Naive B cell (primary cell): ENCODE results near the gene FAM118B. TPM values are rescaled to one million over a fixed set of nuclear protein-coding genes. Genes with fewer than 3 reads are reported as not detected.
A peak's percentile ranks its signal among the peaks of the same experiment; 100 is the strongest.
"Not testable (repeated sequence)": the region's sequence is repeated elsewhere in the genome, so short reads cannot be mapped to it uniquely, and the experiment has no call there.

Source experiments
- ATAC-seq, 2 donors: fragments of 150-1000 bp; cut with Tn5 transposase; 2 replicates each; pipeline ENCODE4 v1.10.0; 2021; ENCODE audit warnings: low read depth in 2 of 2, mild to moderate bottlenecking in 2 of 2, moderate library complexity in 2 of 2
- DNase-seq: peaks from one replicate; pipeline ENCODE4 v3.0.0; 2022
- H3K27ac Mint-ChIP-seq, 6 donors: one replicate each; pipeline ENCODE4 v1.8.0; 2020 to 2022; ENCODE audit warnings: mild to moderate bottlenecking in 6 of 6, mixed read lengths in 6 of 6, moderate library complexity in 5 of 6, inconsistent platforms in 2 of 6
- H3K27me3 Mint-ChIP-seq, 3 donors: one replicate each; pipeline ENCODE4 v1.8.0; 2021 to 2022; ENCODE audit warnings: mixed read lengths in 3 of 3, mild to moderate bottlenecking in 1 of 3
- H3K36me3 Mint-ChIP-seq, 2 donors: one replicate each; pipeline ENCODE4 v1.8.0; 2020 to 2022; ENCODE audit warnings: mixed read lengths in 2 of 2, inconsistent platforms in 1 of 2, mild to moderate bottlenecking in 1 of 2
- H3K4me1 Mint-ChIP-seq, 3 donors: one replicate each; pipeline ENCODE4 v1.8.0; 2020 to 2022; ENCODE audit warnings: mixed read lengths in 3 of 3, inconsistent platforms in 1 of 3, mild to moderate bottlenecking in 1 of 3, moderate library complexity in 1 of 3
- H3K4me3 Mint-ChIP-seq, 8 donors: one replicate each; pipeline ENCODE4 v1.8.0; 2020 to 2022; ENCODE audit warnings: mild to moderate bottlenecking in 8 of 8, mixed read lengths in 8 of 8, moderate library complexity in 8 of 8, inconsistent platforms in 2 of 8
- H3K9me3 Mint-ChIP-seq, 7 donors: one replicate each; pipeline ENCODE4 v1.8.0; 2020 to 2022; ENCODE audit warnings: mixed read lengths in 7 of 7, mild to moderate bottlenecking in 5 of 7, inconsistent platforms in 2 of 7, moderate library complexity in 1 of 7
- polyA plus RNA-seq, 6 donors: library from polyadenylated mRNA; unstranded; fragments of 300-500 nt; fragmentation: Illumina TruSeq; gene quantifications; one replicate each; pipeline ENCODE4 v1.2.3, GENCODE V29; 2021; ENCODE audit warnings: low read depth in 6 of 6

FAM118B gene
- polyA plus RNA-seq, 6 donors from 2014 or later: 9.7 to 15.2 (median 11.8) TPM

DNA sequence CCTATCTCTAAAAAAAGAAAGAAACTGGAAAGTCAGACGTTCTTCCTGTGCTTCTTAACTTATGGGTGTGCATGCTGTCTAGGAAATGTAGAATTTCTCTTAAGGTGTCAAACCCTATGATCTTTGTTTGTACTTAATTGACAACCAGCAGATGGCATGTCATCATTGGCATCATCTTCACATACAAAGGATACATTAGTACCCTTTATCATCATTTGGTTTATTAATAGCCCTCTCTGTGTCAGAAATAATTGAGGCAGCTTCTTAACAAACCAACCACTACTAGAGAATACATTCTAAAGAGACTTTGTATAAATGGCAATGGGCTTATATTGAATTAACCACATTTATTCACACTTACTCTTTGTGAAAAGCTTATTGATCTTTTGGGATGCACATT is 43.2 kb downstream of the FAM118B start:
- no peak for DNase-seq
- H3K27ac Mint-ChIP-seq: no peak overlapping the region
- H3K4me3 Mint-ChIP-seq: no peak overlapping the region
- H3K36me3 Mint-ChIP-seq: peaks cover 8 to 9% of the 10 kb centered on the region in 2 donors
- H3K9me3 Mint-ChIP-seq: no peaks in the 10 kb centered on the region
- no peaks in the 10 kb centered on the region for H3K27me3 Mint-ChIP-seq
- H3K4me1 Mint-ChIP-seq: no peaks in the 10 kb centered on the region
- ATAC-seq: no peak

DNA sequence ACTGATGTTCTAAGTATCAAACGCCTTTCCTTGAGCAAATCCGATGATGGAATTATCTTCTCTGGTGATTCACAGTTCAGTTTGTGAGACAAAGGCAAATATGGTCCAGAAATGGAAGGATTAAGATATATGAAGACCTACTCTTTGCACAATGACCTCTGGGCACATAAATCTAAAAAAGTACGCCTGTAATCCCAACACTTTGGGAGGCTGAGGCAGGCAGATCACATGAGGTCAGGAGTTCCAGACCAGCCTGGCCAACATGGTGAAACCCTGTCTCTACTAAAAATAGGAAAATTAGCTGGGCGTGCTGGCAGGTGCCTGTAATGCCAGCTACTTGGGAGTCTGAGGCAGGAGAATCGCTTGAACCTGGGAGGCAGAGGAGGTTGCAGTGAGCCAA is 43.9 kb downstream of the FAM118B start:
- not testable (repeated sequence) for H3K4me1 Mint-ChIP-seq, ATAC-seq, H3K9me3 Mint-ChIP-seq, H3K4me3 Mint-ChIP-seq, H3K36me3 Mint-ChIP-seq, H3K27me3 Mint-ChIP-seq, DNase-seq
- H3K27ac Mint-ChIP-seq: peak overlapping the region in 1 of 6 donors; percentile 15

DNA sequence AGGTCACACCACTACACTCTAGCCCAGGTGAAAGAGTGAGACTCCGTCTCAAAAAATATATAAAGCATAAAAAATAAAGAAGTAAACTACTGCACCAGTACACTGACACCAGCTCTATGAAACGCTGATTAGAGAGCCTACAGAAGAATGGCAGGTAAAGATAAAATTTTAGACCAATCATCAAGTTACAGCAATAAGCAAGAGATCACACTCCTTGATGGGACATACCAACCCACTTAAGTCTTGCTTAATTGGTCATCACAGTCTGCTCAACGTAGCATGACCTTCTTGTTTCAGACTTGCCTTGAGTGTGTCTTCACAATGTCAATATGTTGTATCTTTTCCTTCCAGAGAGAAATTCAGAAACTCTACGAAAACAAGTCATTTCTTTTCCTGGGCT is 44.6 kb downstream of the FAM118B start:
- Mint-ChIP-seq H3K4me1 (no peaks in the 10 kb centered on the region), H3K9me3 (no peaks in the 10 kb centered on the region), H3K4me3 (no peak overlapping the region), H3K27ac (no peak overlapping the region), H3K27me3 (no peaks in the 10 kb centered on the region), H3K36me3 (peaks cover 8 to 9% of the 10 kb centered on the region in 2 donors)
- no peak for DNase-seq
- ATAC-seq: no peak

DNA sequence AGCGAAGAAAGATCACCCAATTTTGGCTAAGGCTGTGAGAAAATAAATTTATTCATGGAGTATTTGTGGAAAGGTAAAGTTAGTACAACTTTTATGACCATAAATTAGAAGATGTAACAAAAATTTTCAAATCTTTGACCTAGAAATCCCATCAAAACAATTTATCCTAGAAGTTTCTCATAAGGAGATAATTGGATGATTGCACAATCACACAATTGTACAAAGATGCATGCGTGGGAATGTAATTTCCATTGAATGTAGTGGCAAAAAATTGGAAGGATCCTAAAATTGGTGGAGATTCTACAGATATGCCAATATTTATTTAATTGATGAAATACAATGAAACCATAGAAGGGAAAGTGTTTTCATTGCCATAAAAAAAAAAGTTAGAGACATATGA is 45.6 kb downstream of the FAM118B start:
- ATAC-seq (no peak), DNase-seq (no peak)
- peaks cover 8 to 9% of the 10 kb centered on the region in 2 donors for H3K36me3 Mint-ChIP-seq
- no peaks in the 10 kb centered on the region for H3K4me1 Mint-ChIP-seq
- peak overlapping the region in 1 of 6 donors; percentile 29 for H3K27ac Mint-ChIP-seq
- no peak overlapping the region for H3K4me3 Mint-ChIP-seq
- H3K27me3 Mint-ChIP-seq: no peaks in the 10 kb centered on the region
- no peaks in the 10 kb centered on the region for H3K9me3 Mint-ChIP-seq

DNA sequence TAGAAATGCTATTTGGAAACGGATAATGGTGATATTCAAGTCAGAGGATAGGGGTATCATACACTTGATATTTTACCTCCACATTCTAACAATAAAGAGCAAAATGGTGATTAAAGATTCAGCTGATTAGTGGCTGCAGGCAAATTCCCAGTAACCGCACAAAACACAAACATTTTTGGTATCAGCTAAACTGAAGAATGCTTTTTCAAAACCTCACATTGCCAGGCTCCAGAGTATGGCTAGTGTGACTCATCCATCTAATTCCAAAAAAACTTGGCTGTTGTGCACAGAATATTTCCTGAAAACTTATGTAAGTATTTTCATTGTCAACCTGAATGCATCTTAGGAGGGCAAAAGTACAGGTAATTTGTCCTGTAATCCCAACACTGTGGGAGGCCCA is 46.2 kb downstream of the FAM118B start:
- no peaks in the 10 kb centered on the region for H3K9me3 Mint-ChIP-seq
- H3K36me3 Mint-ChIP-seq: peaks cover 9 to 10% of the 10 kb centered on the region in 2 donors
- peak overlapping the region in 2 of 6 donors; percentile 63 to 81 for H3K27ac Mint-ChIP-seq

DNA sequence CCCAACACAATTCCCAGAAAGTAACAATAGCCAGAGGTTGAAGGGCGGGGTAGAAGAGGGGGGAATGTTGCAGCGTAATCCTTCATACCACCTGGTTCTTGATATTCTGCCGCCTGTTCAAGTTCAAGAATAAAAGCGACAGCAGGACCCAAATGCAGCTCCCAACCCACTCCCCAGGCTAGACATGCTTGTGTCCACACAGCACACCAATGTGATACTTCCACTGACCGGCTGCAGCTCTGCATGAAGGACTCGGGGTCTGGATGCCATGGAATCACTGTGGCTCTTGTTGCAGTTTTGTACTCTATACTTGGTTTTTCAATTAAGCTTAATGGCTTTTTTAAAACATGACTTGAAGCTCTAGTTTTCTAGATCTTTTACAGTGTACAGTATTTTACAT is 50.6 kb downstream of the FAM118B start:
- Mint-ChIP-seq H3K27me3 (no peaks in the 10 kb centered on the region), H3K36me3 (peaks cover 16 to 27% of the 10 kb centered on the region in 2 donors), H3K4me1 (peaks cover 4 to 12% (median 12%) of the 10 kb centered on the region in 3 donors), H3K4me3 (no peak overlapping the region), H3K27ac (peak overlapping the region in 2 of 6 donors; percentile 7 to 42), H3K9me3 (no peaks in the 10 kb centered on the region)
- ATAC-seq (no peak), DNase-seq (no peak)

More for the DNA sequence above, 46.2 kb downstream of the FAM118B start:
- no peak for ATAC-seq
- no peaks in the 10 kb centered on the region for H3K4me1 Mint-ChIP-seq
- H3K4me3 Mint-ChIP-seq: no peak overlapping the region
- no peak for DNase-seq
- no peaks in the 10 kb centered on the region for H3K27me3 Mint-ChIP-seq

DNA sequence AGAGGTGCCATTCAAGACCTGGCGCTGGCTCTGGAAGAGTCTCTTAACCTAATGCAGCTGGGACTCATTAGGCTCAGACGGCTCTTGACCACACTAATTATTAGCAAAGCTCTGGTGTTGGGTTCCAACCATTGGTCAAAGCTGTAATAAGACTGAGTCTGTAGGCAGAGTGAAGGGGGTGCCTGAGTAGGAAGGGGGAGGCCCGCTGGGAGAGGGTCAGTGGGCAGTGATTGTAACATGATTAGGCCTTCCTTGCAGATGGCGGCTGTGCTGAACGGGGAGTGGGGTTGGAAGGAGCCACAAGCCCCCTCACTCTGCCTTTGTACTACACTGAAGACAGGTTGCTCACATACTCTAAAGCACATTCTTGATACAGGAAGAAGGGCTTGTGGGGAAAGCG is 51.9 kb downstream of the FAM118B start:
- H3K9me3 Mint-ChIP-seq: no peaks in the 10 kb centered on the region
- peaks cover 12 to 21% (median 12%) of the 10 kb centered on the region in 3 donors for H3K4me1 Mint-ChIP-seq
- DNase-seq (no peak), ATAC-seq (no peak)
- H3K36me3 Mint-ChIP-seq: peaks cover 16 to 27% of the 10 kb centered on the region in 2 donors
- H3K4me3 Mint-ChIP-seq: no peak overlapping the region
- H3K27me3 Mint-ChIP-seq: no peaks in the 10 kb centered on the region
- H3K27ac Mint-ChIP-seq: peak overlapping the region in 4 of 6 donors; percentile 6 to 76 (median 54)

DNA sequence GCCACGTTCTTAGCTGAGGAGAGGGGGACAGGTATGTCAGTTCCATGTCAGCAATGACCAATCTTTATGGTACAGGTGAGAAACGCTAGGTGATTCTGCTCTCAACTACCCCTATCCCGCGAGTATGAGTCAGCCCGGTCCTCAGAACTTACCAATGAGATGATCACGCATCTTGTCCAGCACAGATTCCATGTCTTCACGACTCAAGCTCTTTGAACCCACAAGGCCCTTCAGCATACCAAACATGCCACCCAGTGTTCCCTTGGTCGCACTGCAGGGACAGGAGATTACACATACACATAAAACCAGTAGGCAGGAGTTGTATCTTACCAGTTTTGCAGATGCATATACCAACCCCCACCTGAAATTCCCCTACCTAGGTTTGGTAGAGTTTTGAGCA is 54.2 kb downstream of the FAM118B start:
- Mint-ChIP-seq H3K36me3 (peaks cover 16 to 27% of the 10 kb centered on the region in 2 donors), H3K4me3 (peak overlapping the region in 1 of 8 donors; percentile 98), H3K27ac (peak overlapping the region in 3 of 6 donors; percentile 15 to 72 (median 63)), H3K27me3 (no peaks in the 10 kb centered on the region), H3K9me3 (no peaks in the 10 kb centered on the region), H3K4me1 (peaks cover 22 to 41% (median 25%) of the 10 kb centered on the region in 3 donors)
- ATAC-seq (no peak), DNase-seq (no peak)

DNA sequence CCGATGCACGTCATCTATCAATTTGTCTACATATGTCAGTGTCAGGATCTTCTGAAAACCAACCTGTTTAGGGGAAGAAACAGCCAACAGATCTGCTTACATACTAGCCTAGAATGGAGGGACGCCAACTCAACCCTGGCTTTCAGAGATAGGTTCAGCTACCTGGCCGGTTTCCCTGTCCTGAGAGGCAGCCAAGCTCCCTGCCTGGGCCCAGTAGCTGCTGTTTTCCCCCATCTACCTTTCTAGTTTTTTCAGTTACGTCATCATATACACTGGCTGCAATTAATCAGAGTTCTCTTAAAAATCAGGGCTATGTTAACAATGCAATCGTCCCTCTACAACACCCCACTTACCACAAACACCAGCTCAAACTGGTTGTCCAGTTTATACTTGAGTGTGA is 56.1 kb downstream of the FAM118B start:
- ATAC-seq (no peak), DNase-seq (no peak)
- H3K4me1 Mint-ChIP-seq: peaks cover 22 to 45% (median 30%) of the 10 kb centered on the region in 3 donors
- no peaks in the 10 kb centered on the region for H3K27me3 Mint-ChIP-seq
- H3K9me3 Mint-ChIP-seq: no peaks in the 10 kb centered on the region
- H3K27ac Mint-ChIP-seq: peak overlapping the region; percentile 99 to 100 (median 99)
- H3K36me3 Mint-ChIP-seq: peaks cover 16 to 26% of the 10 kb centered on the region in 2 donors
- peak overlapping the region; percentile 98 to 100 (median 99) for H3K4me3 Mint-ChIP-seq

DNA sequence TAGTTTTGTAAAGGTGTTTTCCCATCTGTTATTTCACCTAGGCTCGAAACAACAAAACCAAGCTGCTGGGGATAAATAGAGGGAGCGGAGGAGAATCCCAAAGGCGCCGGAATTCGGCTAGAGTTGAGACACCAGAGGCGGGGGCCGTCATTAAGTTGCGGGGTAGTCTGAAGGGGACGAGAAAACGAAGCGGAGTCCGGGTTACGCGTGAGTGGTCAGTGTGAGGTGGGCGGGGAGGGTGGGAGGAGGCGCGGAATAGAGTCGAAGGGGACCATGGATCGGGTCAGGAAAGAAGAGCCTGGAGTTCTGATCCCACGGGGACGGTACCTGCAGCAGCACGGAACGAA is 56.8 kb downstream of the FAM118B start:
- Mint-ChIP-seq H3K9me3 (no peaks in the 10 kb centered on the region), H3K27me3 (no peaks in the 10 kb centered on the region), H3K27ac (peak overlapping the region; percentile 99 to 100 (median 99)), H3K36me3 (peaks cover 16 to 19% of the 10 kb centered on the region in 2 donors), H3K4me3 (peak overlapping the region; percentile 98 to 100 (median 99)), H3K4me1 (peaks cover 22 to 45% (median 30%) of the 10 kb centered on the region in 3 donors)
- ATAC-seq (peak in 1 of 2 donors; percentile 0), DNase-seq (peak; percentile 15)

DNA sequence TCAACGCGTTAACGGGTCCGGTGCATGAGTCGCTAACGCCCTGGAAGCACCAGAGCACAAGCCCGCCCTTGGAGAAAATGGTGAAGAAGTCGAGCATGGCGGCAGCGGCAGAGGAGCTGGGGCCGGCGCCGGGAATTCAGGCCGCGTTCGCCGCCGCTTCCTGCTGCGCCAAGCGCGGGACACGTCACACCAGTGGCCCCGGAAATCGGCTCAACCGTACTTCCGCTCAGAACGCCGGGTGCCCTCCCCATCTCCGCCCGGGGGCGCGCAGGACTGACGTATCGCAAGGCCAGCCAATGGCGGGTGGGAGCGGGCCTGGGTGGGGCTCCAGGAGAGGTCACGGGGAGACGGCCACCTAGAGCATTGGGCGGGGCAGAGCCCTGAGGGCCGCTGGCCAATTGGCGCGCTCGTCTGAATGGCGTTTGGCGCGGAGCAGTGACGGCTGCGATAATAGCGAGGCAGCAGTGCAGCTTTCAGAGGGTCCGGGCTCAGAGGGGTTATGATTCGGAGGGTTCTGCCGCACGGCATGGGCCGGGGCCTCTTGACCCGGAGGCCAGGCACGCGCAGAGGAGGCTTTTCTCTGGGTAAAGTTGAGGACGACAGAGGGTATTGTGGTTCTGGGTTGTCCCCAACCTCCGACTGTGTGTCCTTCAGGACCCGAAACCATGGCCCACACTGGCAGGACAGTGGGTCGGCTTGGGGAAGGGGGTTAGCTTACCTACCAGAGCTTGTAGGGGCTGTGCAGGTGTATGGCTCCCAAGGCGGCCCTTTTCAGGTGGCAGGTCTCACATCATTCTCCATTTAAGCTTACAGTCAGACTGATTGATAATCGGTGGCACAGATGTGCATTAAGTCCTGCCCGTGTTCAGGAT is 57.4 kb downstream of the FAM118B start, which contains the start of the genes FOXRED1 and SRPRA:
TSS of gene FOXRED1 (plus strand) at position 447 of the 872 bp plus-strand sequence. CDS start at position 500, 53 bp downstream.
TSS of gene SRPRA (minus strand) at position 188 of the 872 bp plus-strand sequence. CDS start at position 97, 91 bp downstream.
- Mint-ChIP-seq H3K4me1 (peaks cover 22 to 45% (median 31%) of the 10 kb centered on the region in 3 donors), H3K27ac (peak within 1 kb of the TSS; percentile 99 to 100 (median 99)), H3K36me3 (peaks cover 16 to 18% of the 10 kb centered on the region in 2 donors), H3K9me3 (no peaks in the 10 kb centered on the region), H3K27me3 (no peaks in the 10 kb centered on the region), H3K4me3 (peak within 1 kb of the TSS; percentile 98 to 100 (median 99))
- ATAC-seq (peak; percentile 95 to 96), DNase-seq (peak; percentile 100)

DNA sequence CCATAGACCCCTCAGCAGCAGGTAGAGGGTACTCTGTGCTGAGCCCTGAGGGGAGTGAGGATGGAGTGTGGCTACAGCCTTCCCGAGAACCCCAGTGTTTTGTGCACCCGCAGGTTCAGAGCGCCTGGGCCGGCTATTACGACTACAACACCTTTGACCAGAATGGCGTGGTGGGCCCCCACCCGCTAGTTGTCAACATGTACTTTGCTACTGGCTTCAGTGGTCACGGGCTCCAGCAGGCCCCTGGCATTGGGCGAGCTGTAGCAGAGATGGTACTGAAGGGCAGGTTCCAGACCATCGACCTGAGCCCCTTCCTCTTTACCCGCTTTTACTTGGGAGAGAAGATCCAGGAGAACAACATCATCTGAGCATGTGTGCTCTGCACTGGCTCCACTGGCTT is 65.7 kb downstream of the FAM118B start:
- H3K4me1 Mint-ChIP-seq: peaks cover 26 to 31% (median 30%) of the 10 kb centered on the region in 3 donors
- H3K27ac Mint-ChIP-seq: no peak overlapping the region
- H3K9me3 Mint-ChIP-seq: peaks cover 0 to 4% (median 0%) of the 10 kb centered on the region in 7 donors
- H3K36me3 Mint-ChIP-seq: peaks cover 3 to 17% of the 10 kb centered on the region in 2 donors
- no peaks in the 10 kb centered on the region for H3K27me3 Mint-ChIP-seq
- no peak overlapping the region for H3K4me3 Mint-ChIP-seq
- DNase-seq: no peak
- ATAC-seq: no peak

DNA sequence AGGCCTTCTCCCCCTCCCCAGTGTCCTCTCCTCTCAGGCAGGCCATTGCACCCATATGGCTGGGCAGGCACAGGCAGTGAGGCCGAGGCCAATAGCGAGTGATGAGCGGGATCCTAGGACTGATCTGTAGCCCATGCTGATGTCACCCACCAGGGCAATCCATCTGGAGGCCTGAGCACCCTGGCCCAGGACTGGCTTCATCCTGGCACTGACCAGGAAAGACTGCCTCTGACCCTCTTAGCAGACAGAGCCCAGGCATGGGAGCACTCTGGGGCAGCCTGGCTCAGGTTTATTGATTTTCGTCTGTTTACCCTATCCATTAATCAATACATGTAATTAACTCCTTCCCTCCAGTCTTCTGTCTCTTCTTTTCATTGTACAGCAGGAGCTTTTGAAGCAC is 66.2 kb downstream of the FAM118B start:
- peak overlapping the region in 1 of 6 donors; percentile 47 for H3K27ac Mint-ChIP-seq
- peaks cover 3 to 17% of the 10 kb centered on the region in 2 donors for H3K36me3 Mint-ChIP-seq
- H3K4me1 Mint-ChIP-seq: peaks cover 30 to 34% (median 33%) of the 10 kb centered on the region in 3 donors
- no peak overlapping the region for H3K4me3 Mint-ChIP-seq
- H3K27me3 Mint-ChIP-seq: no peaks in the 10 kb centered on the region
- ATAC-seq (no peak), DNase-seq (no peak)
- H3K9me3 Mint-ChIP-seq: peaks cover 0 to 4% (median 0%) of the 10 kb centered on the region in 7 donors

DNA sequence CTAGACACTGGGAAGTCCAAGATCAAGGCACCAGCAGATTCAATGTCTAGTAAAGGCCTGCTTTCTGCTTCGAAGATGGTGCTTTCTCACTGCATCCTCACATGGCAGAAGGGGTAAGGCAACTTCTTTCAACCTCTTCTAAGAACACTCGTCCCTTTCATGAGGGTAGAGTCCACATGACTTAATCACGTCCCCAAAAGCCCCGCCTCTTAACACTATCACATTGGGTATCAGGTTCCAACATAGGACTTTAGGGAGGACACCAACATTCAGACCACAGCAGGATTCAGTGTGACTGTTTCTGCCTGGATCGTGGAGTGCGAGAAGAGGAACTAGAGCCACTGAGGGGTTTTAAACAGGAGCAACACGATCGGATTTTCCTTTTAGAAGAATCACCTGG is 67.6 kb downstream of the FAM118B start:
- peaks cover 0 to 4% (median 0%) of the 10 kb centered on the region in 7 donors for H3K9me3 Mint-ChIP-seq
- peaks cover 37 to 43% (median 37%) of the 10 kb centered on the region in 3 donors for H3K4me1 Mint-ChIP-seq
- H3K27ac Mint-ChIP-seq: peak overlapping the region in 2 of 6 donors; percentile 47 to 85
- no peaks in the 10 kb centered on the region for H3K27me3 Mint-ChIP-seq
- peak overlapping the region in 2 of 8 donors; percentile 23 to 98 for H3K4me3 Mint-ChIP-seq
- ATAC-seq (no peak), DNase-seq (no peak)
- peaks cover 0 to 11% of the 10 kb centered on the region in 2 donors for H3K36me3 Mint-ChIP-seq
